OCI-LY1 (cell line): ENCODE data around the gene P4HB.

Experiments used
- H2AFZ ChIP-seq: fragments of 200-600 bp; sonication (generic), shearing (Covaris generic); 2 replicates; pipeline ENCODE4 v1.6.0; 2014; ENCODE audit warnings: antibody characterized with exemption, mild to moderate bottlenecking, low read length
- H3F3A ChIP-seq: fragments of 200-600 bp; sonication (generic), shearing (Covaris generic); 2 replicates; pipeline ENCODE4 v1.6.0; 2014; ENCODE audit warnings: mild to moderate bottlenecking, antibody characterized with exemption, low read length, moderate library complexity; ENCODE audit not compliant: insufficient read depth
- H3K27ac ChIP-seq: fragments of 200-600 bp; sonication (generic); 2 replicates; pipeline ENCODE4 v1.5.1; 2014; ENCODE audit warnings: low read length, mixed run types, mild to moderate bottlenecking, low read depth; ENCODE audit not compliant: poor library complexity, severe bottlenecking
- H3K27me3 ChIP-seq: fragments of 200-600 bp; sonication (generic); 2 replicates; pipeline ENCODE4 v1.6.0; 2014; ENCODE audit warnings: antibody characterized with exemption, mild to moderate bottlenecking, low read length, moderate library complexity; ENCODE audit not compliant: insufficient read depth
- H3K36me3 ChIP-seq: fragments of 200-600 bp; sonication (generic); 2 replicates; pipeline ENCODE4 v1.6.1; 2014; ENCODE audit warnings: mild to moderate bottlenecking, antibody characterized with exemption, low read length, moderate library complexity, mixed read lengths; ENCODE audit not compliant: insufficient read depth
- H3K4me1 ChIP-seq: fragments of 200-600 bp; sonication (generic); 2 replicates; pipeline ENCODE4 v1.5.1; 2014; ENCODE audit warnings: mild to moderate bottlenecking, low read length, moderate library complexity; ENCODE audit not compliant: insufficient read depth, severe bottlenecking
- H3K4me2 ChIP-seq: fragments of 200-600 bp; sonication (generic), shearing (Covaris generic); 2 replicates; pipeline ENCODE4 v1.6.1; 2014; ENCODE audit warnings: low read length
- H3K4me3 ChIP-seq: fragments of 200-600 bp; sonication (generic); 2 replicates; pipeline ENCODE4 v1.5.1; 2014; ENCODE audit warnings: low read length, low read depth, mild to moderate bottlenecking, mixed read lengths; ENCODE audit not compliant: poor library complexity, severe bottlenecking
- H3K79me2 ChIP-seq: fragments of 200-600 bp; shearing (Covaris generic); 2 replicates; pipeline ENCODE4 v1.6.1; 2016; ENCODE audit warnings: mixed run types, low read length, mixed read lengths; ENCODE audit not compliant: insufficient read depth
- H3K9ac ChIP-seq: fragments of 200-600 bp; sonication (generic), shearing (Covaris generic); 2 replicates; pipeline ENCODE4 v1.6.1; 2014; ENCODE audit warnings: mild to moderate bottlenecking, low read length, mixed read lengths
- H3K9me2 ChIP-seq: fragments of 200-600 bp; sonication (generic), shearing (Covaris generic); 2 replicates; pipeline ENCODE4 v1.6.1; 2014; ENCODE audit warnings: low read depth, mild to moderate bottlenecking, low read length, mixed read lengths
- H3K9me3 ChIP-seq: fragments of 200-600 bp; shearing (Covaris generic); 2 replicates; pipeline ENCODE4 v1.6.1; 2014; ENCODE audit warnings: low read length, mixed read lengths
- H4K20me1 ChIP-seq: fragments of 200-600 bp; sonication (generic), shearing (Covaris generic); 2 replicates; pipeline ENCODE4 v1.6.0; 2016; ENCODE audit warnings: mild to moderate bottlenecking, low read length; ENCODE audit not compliant: insufficient read depth
- CTCF ChIP-seq: fragments of 200-600 bp; sonication (generic), shearing (Covaris generic); IDR thresholded peaks from 2 replicates; pipeline ENCODE4 v1.5.1; 2017; ENCODE audit warnings: mild to moderate bottlenecking, antibody characterized with exemption, low read length, moderate library complexity, mixed read lengths
- EZH2 ChIP-seq: fragments of 200-600 bp; sonication (generic), shearing (Covaris generic); IDR thresholded peaks from 2 replicates; pipeline ENCODE4 v1.8.0; 2017; ENCODE audit warnings: borderline replicate concordance, mixed run types, mild to moderate bottlenecking, antibody characterized with exemption, low read length, moderate library complexity, mixed read lengths

The P4HB gene

GRCh38 chr17:81803728-81804558, 56.4 kb downstream of the P4HB start, which contains the start of gene GCGR:
Gene GCGR, plus strand, starts transcription at chr17:81804150. Its CDS starts 4,869 bp downstream, at chr17:81809019.
- no peak within 1 kb of the TSS for H3K4me3 ChIP-seq
- H3K4me1 ChIP-seq = no peaks in the 10 kb centered on the region
- no peaks in the 10 kb centered on the region; the same call in 1 of the 2 replicates for H3K9me3 ChIP-seq
- no peak within 1 kb of the TSS for H3K4me2 ChIP-seq
- H3K79me2 ChIP-seq = no peaks in the 10 kb centered on the region
- no peak within 1 kb of the TSS for H3K27ac ChIP-seq
- H3K36me3 ChIP-seq = no peaks in the 10 kb centered on the region
- H4K20me1 ChIP-seq = no peaks in the 10 kb centered on the region
- peaks cover 22% of the 10 kb centered on the region for H3K27me3 ChIP-seq
- no peak within 1 kb of the TSS for H2AFZ ChIP-seq
- H3K9ac ChIP-seq = no peak within 1 kb of the TSS
- TF ChIP-seq EZH2 = no peak
- TF ChIP-seq CTCF = no peak
- H3F3A ChIP-seq = no peaks in the 10 kb centered on the region
- no peaks in the 10 kb centered on the region for H3K9me2 ChIP-seq

GRCh38 chr17:81802856-81803643, 57.3 kb downstream of the P4HB start:
- Histone ChIP-seq H4K20me1 (no peaks in the 10 kb centered on the region), H3K9me3 (no peaks in the 10 kb centered on the region; the same call in 1 of the 2 replicates), H3K9me2 (no peaks in the 10 kb centered on the region), H2AFZ (no peak overlapping the region), H3K4me1 (no peaks in the 10 kb centered on the region), H3K4me2 (no peak overlapping the region), H3K36me3 (no peaks in the 10 kb centered on the region), H3K79me2 (no peaks in the 10 kb centered on the region), H3K27me3 (peaks cover 22% of the 10 kb centered on the region), H3F3A (no peaks in the 10 kb centered on the region), H3K4me3 (no peak overlapping the region), H3K27ac (no peak overlapping the region), H3K9ac (no peak overlapping the region)
- no peak for TF ChIP-seq EZH2
- no peak for TF ChIP-seq CTCF

- no peaks in the 10 kb centered on the region for H3K79me2 ChIP-seq
Measured at GRCh38 chr17:81802048-81802758, 58.1 kb downstream of the P4HB start.

More at GRCh38 chr17:81802048-81802758, 58.1 kb downstream of the P4HB start:
- Histone ChIP-seq H3K27me3 (peaks cover 22% of the 10 kb centered on the region), H3K4me1 (no peaks in the 10 kb centered on the region), H3F3A (no peaks in the 10 kb centered on the region), H3K4me2 (no peak overlapping the region), H4K20me1 (no peaks in the 10 kb centered on the region), H3K9ac (no peak overlapping the region), H3K36me3 (no peaks in the 10 kb centered on the region), H3K9me3 (no peaks in the 10 kb centered on the region; the same call in 1 of the 2 replicates), H3K9me2 (no peaks in the 10 kb centered on the region), H2AFZ (no peak overlapping the region), H3K27ac (no peak overlapping the region), H3K4me3 (no peak overlapping the region)
- TF ChIP-seq EZH2 = no peak
- TF ChIP-seq CTCF = no peak
